Measurements from ENCODE around the gene FAM229B. TPM values are rescaled to one million over a fixed set of nuclear protein-coding genes. Genes with fewer than 3 reads are reported as not detected.
A peak's percentile ranks its signal among the peaks of the same experiment; 100 is the strongest.

Gene FAM229B, protein sequence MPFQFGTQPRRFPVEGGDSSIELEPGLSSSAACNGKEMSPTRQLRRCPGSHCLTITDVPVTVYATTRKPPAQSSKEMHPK
- 11.4 TPM for polyA plus RNA-seq (2013, experiment 1 of 2)
- polyA plus RNA-seq (2013, experiment 2 of 2), result 16.9 TPM

DNA sequence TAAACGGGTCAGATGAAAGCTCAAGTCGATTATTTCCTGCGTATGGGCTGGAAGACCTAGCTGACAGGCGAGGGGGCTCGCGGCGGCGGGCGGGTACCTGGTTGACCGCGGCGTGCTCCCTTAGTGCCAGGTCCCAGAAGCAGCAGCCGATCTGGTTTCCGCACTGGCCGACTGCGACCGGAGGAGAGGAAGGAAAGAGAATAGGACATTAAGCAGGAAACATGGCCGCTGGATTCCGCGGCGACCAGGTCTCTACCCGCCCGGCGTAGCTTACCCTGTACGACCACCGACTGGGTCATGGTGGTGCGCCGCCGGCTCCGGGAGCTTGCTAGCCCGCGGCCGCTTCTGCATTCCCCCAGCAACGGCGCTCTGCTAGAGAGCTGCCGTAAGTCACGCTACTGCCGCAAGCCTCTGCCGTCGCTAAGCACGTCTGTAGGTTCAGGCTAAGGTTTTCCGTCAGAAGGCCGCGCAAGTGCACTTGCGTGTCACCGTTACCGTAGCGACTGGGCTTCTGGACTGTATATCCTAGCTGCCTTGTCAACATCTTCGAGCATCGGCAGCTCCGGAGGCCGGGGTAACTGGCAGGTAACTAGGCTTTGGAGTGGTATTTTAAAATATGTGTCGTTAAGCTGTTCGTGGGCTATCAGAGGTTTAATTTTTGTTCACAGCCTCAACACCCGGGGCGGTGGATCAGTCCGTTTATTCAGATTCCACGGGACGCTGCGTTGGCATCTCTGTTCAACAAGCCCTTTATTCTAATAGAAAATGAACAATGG lies at the start of gene FAM229B, which contains the start of gene TUBE1:
Gene FAM229B, plus strand, starts transcription at position 456 of the 776 bp plus-strand sequence. CDS start 11,693 bp downstream, outside the sequence.
Gene TUBE1, minus strand, starts transcription at position 347 of the 776 bp plus-strand sequence. Its CDS starts 48 bp downstream, at position 299.
- under 1% methylated on average over 60 of the region's 60 CpGs for WGBS

GRCh38 chr6:112037783-112038216 lies 49.6 kb upstream of the FAM229B start:
- no peak overlapping the region for H3K27ac ChIP-seq (ENCODE audit: low read depth, low read length)
- 85% methylated on average over 8 of the region's 8 CpGs for WGBS
- H3K9me3 ChIP-seq (ENCODE audit: insufficient read depth, low read depth, low read length), result no peaks in the 10 kb centered on the region
- H3K27me3 ChIP-seq (ENCODE audit: insufficient read depth, low read length), result no peaks in the 10 kb centered on the region
- no peaks in the 10 kb centered on the region for H3K36me3 ChIP-seq (ENCODE audit: insufficient read depth, low read length)
- H3K4me1 ChIP-seq (ENCODE audit: insufficient read depth, low read length), result peaks cover 6% of the 10 kb centered on the region; the same call in 1 of the 2 replicates
- H3K4me3 ChIP-seq (ENCODE audit: low read length), result no peak overlapping the region
- H3K9ac ChIP-seq (ENCODE audit: low read depth, low read length), result no peak overlapping the region

More for the DNA sequence above, at the start of gene FAM229B, which contains the start of gene TUBE1:
- peak within 1 kb of the TSS; percentile 93 for H3K4me3 ChIP-seq (ENCODE audit: low read length)
- H3K27me3 ChIP-seq (ENCODE audit: insufficient read depth, low read length), result peaks cover 11% of the 10 kb centered on the region; the same call in 1 of the 2 replicates
- peaks cover 23% of the 10 kb centered on the region for H3K36me3 ChIP-seq (ENCODE audit: insufficient read depth, low read length)
- H3K9ac ChIP-seq (ENCODE audit: low read depth, low read length), result peak within 1 kb of the TSS; percentile 82
- peaks cover 7% of the 10 kb centered on the region; the same call in 1 of the 2 replicates for H3K4me1 ChIP-seq (ENCODE audit: insufficient read depth, low read length)
- no peaks in the 10 kb centered on the region for H3K9me3 ChIP-seq (ENCODE audit: insufficient read depth, low read depth, low read length)
- H3K27ac ChIP-seq (ENCODE audit: low read depth, low read length), result peak within 1 kb of the TSS; percentile 73

DNA sequence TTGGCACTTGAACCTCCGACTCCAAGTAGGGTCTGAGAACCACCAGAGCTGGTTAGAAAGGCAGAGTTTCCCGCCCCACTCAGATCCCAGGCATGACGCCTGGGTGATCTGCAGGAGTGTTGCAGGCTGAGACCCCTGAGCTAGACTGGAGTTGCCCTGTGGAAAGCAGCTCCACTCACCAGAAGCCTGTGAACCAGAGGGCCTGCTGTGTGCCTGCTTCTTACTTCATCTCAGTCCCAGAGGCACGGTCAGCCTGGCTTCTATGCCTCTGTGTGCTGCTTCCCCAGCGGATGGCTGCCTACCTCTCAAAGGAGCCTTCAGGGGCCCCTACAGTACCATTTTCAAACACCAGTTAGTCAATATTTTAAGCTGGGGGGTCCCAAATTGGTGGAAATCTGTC lies 49.1 kb upstream of the FAM229B start:
- Histone ChIP-seq H3K36me3 (ENCODE audit: insufficient read depth, low read length) (no peaks in the 10 kb centered on the region), H3K4me3 (ENCODE audit: low read length) (no peak overlapping the region), H3K27ac (ENCODE audit: low read depth, low read length) (no peak overlapping the region), H3K4me1 (ENCODE audit: insufficient read depth, low read length) (peaks cover 6% of the 10 kb centered on the region; the same call in 1 of the 2 replicates), H3K9me3 (ENCODE audit: insufficient read depth, low read depth, low read length) (no peaks in the 10 kb centered on the region), H3K27me3 (ENCODE audit: insufficient read depth, low read length) (no peaks in the 10 kb centered on the region), H3K9ac (ENCODE audit: low read depth, low read length) (no peak overlapping the region)
- 85% methylated on average over 5 of the region's 5 CpGs for WGBS

- Histone ChIP-seq H3K9me3 (ENCODE audit: insufficient read depth, low read depth, low read length) (no peaks in the 10 kb centered on the region), H3K4me1 (ENCODE audit: insufficient read depth, low read length) (peaks cover 4% of the 10 kb centered on the region; the same call in 1 of the 2 replicates), H3K27me3 (ENCODE audit: insufficient read depth, low read length) (no peaks in the 10 kb centered on the region), H3K4me3 (ENCODE audit: low read length) (no peak overlapping the region), H3K9ac (ENCODE audit: low read depth, low read length) (no peak overlapping the region), H3K36me3 (ENCODE audit: insufficient read depth, low read length) (no peaks in the 10 kb centered on the region), H3K27ac (ENCODE audit: low read depth, low read length) (no peak overlapping the region)
- WGBS, result 90% methylated on average over 15 of the region's 15 CpGs
These were observed 48.5 kb upstream of the FAM229B start for GRCh38 chr6:112038756-112039430.

GRCh38 chr6:112039431-112039770 lies 48.0 kb upstream of the FAM229B start:
- Histone ChIP-seq H3K9ac (ENCODE audit: low read depth, low read length) (no peak overlapping the region), H3K27me3 (ENCODE audit: insufficient read depth, low read length) (no peaks in the 10 kb centered on the region), H3K9me3 (ENCODE audit: insufficient read depth, low read depth, low read length) (no peaks in the 10 kb centered on the region), H3K36me3 (ENCODE audit: insufficient read depth, low read length) (no peaks in the 10 kb centered on the region), H3K4me1 (ENCODE audit: insufficient read depth, low read length) (no peaks in the 10 kb centered on the region; the same call in 1 of the 2 replicates), H3K27ac (ENCODE audit: low read depth, low read length) (no peak overlapping the region), H3K4me3 (ENCODE audit: low read length) (no peak overlapping the region)
- 65% methylated on average over 2 of the region's 2 CpGs for WGBS

- Histone ChIP-seq H3K27me3 (ENCODE audit: insufficient read depth, low read length) (no peaks in the 10 kb centered on the region), H3K36me3 (ENCODE audit: insufficient read depth, low read length) (no peaks in the 10 kb centered on the region), H3K27ac (ENCODE audit: low read depth, low read length) (no peak overlapping the region), H3K9ac (ENCODE audit: low read depth, low read length) (no peak overlapping the region), H3K4me1 (ENCODE audit: insufficient read depth, low read length) (no peaks in the 10 kb centered on the region; the same call in 1 of the 2 replicates), H3K9me3 (ENCODE audit: insufficient read depth, low read depth, low read length) (no peaks in the 10 kb centered on the region), H3K4me3 (ENCODE audit: low read length) (no peak overlapping the region)
- 79% methylated on average over 1 of the region's 1 CpG for WGBS
These were observed 46.4 kb upstream of the FAM229B start for GRCh38 chr6:112040956-112041355.

DNA sequence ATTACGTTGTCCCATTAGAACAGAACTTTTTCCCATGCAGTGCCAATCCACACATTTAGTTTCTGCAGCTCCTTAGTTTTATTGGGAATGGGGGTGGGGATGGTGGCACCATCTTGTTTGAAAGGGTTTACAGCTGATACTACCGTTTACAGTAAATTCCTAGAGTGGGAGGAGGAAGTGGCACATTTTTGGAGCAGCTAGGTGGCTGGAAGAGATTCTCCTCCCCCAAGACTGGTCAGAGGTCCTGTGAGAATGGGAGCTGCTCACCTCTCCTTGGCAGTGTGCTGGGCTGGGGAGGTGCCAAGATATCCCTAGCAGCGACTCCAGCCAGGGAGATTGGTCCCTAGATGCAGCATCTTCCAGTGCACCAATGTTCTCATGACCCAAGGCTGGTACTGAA lies 45.9 kb upstream of the FAM229B start:
- no peaks in the 10 kb centered on the region for H3K36me3 ChIP-seq (ENCODE audit: insufficient read depth, low read length)
- 85% methylated on average over 3 of the region's 3 CpGs for WGBS
- 0 out of 2 replicates have a peak, but pooled peaks cover 1% of the 10 kb centered on the region for H3K9me3 ChIP-seq (ENCODE audit: insufficient read depth, low read depth, low read length)
- H3K27ac ChIP-seq (ENCODE audit: low read depth, low read length), result no peak overlapping the region
- no peaks in the 10 kb centered on the region; the same call in 1 of the 2 replicates for H3K4me1 ChIP-seq (ENCODE audit: insufficient read depth, low read length)
- H3K27me3 ChIP-seq (ENCODE audit: insufficient read depth, low read length), result no peaks in the 10 kb centered on the region
- H3K4me3 ChIP-seq (ENCODE audit: low read length), result no peak overlapping the region
- no peak overlapping the region for H3K9ac ChIP-seq (ENCODE audit: low read depth, low read length)

GRCh38 chr6:112043032-112044007 lies 44.1 kb upstream of the FAM229B start:
- peak overlapping the region; percentile 68 for H3K27ac ChIP-seq (ENCODE audit: low read depth, low read length)
- H3K36me3 ChIP-seq (ENCODE audit: insufficient read depth, low read length), result no peaks in the 10 kb centered on the region
- H3K4me1 ChIP-seq (ENCODE audit: insufficient read depth, low read length), result no peaks in the 10 kb centered on the region
- under 1% methylated on average over 33 of the region's 36 CpGs for WGBS
- 0 out of 2 replicates have a peak, but pooled peaks cover 6% of the 10 kb centered on the region for H3K9me3 ChIP-seq (ENCODE audit: insufficient read depth, low read depth, low read length)
- peak overlapping the region; percentile 68 for H3K9ac ChIP-seq (ENCODE audit: low read depth, low read length)
- H3K27me3 ChIP-seq (ENCODE audit: insufficient read depth, low read length), result no peaks in the 10 kb centered on the region
- peak overlapping the region; percentile 79 for H3K4me3 ChIP-seq (ENCODE audit: low read length)

DNA sequence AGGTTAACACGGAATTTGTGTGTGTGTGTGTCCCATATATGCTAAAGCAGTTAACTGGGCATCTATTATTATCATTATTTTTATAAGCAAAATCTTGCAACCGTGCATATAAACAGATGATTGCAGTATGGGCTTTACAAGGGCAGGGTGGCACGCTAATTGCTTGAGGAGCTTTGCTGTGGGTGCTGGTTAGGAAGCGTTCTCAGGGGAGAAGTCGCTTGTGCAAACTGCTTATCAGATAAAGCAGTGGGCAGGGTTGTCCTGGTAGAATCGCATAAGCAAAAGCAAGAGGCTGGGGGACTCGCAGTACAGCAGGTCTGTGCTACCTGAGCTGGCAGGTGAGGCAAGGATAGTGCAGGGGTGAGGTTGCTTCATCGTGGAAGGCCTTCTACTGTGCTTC lies 43.2 kb upstream of the FAM229B start:
- H3K4me1 ChIP-seq (ENCODE audit: insufficient read depth, low read length), result no peaks in the 10 kb centered on the region
- H3K27ac ChIP-seq (ENCODE audit: low read depth, low read length), result no peak overlapping the region
- H3K9ac ChIP-seq (ENCODE audit: low read depth, low read length), result no peak overlapping the region
- 74% methylated on average over 8 of the region's 8 CpGs for WGBS
- no peaks in the 10 kb centered on the region for H3K27me3 ChIP-seq (ENCODE audit: insufficient read depth, low read length)
- H3K4me3 ChIP-seq (ENCODE audit: low read length), result no peak overlapping the region
- no peaks in the 10 kb centered on the region for H3K36me3 ChIP-seq (ENCODE audit: insufficient read depth, low read length)
- 0 out of 2 replicates have a peak, but pooled peaks cover 6% of the 10 kb centered on the region for H3K9me3 ChIP-seq (ENCODE audit: insufficient read depth, low read depth, low read length)

GRCh38 chr6:112044856-112045255 lies 42.5 kb upstream of the FAM229B start:
- H3K27ac ChIP-seq (ENCODE audit: low read depth, low read length), result no peak overlapping the region
- 94% methylated on average over 3 of the region's 3 CpGs for WGBS

More at GRCh38 chr6:112044856-112045255, 42.5 kb upstream of the FAM229B start:
- Histone ChIP-seq H3K27me3 (ENCODE audit: insufficient read depth, low read length) (no peaks in the 10 kb centered on the region), H3K9ac (ENCODE audit: low read depth, low read length) (no peak overlapping the region), H3K4me3 (ENCODE audit: low read length) (no peak overlapping the region), H3K9me3 (ENCODE audit: insufficient read depth, low read depth, low read length) (0 out of 2 replicates have a peak, but pooled peaks cover 6% of the 10 kb centered on the region), H3K4me1 (ENCODE audit: insufficient read depth, low read length) (no peaks in the 10 kb centered on the region), H3K36me3 (ENCODE audit: insufficient read depth, low read length) (no peaks in the 10 kb centered on the region)

Measured in HUES64 (cell line).